ENCODE results near the gene EIPR1. TPM values are rescaled to one million over a fixed set of nuclear protein-coding genes. Genes with fewer than 3 reads are reported as not detected.

The EIPR1 gene
- total RNA-seq, 1 experiment from 2014 or later: 27.8 TPM

GRCh38 chr2:3144856-3145255 is 232.8 kb downstream of the EIPR1 start:
- H4K91ac ChIP-seq (ENCODE audit: insufficient read length, low read depth, low read length): no peak overlapping the region
- no CpG with 5 or more reads among the region's 6 CpGs for WGBS (ENCODE audit: extremely low coverage, insufficient read length, low lambda C conversion rate)
- H2AK5ac ChIP-seq (ENCODE audit: insufficient read length, low read length): no peak overlapping the region
- H3K27me3 ChIP-seq (ENCODE audit: insufficient read depth, low read length): no peaks in the 10 kb centered on the region
- no peak overlapping the region for H4K5ac ChIP-seq (ENCODE audit: insufficient read length, low read depth, low read length)
- H3K9me3 ChIP-seq (ENCODE audit: control insufficient read depth, low read depth, low read length): no peaks in the 10 kb centered on the region
- H2BK120ac ChIP-seq (ENCODE audit: low read depth, low read length, poor library complexity, severe bottlenecking): no peak overlapping the region
- Mint-ChIP-seq H3K4me1 (peaks cover 2 to 5% of the 10 kb centered on the region in 2 experiments; a peak in 1 of 4 replicates), H3K9me3 (no peaks in the 10 kb centered on the region), H3K36me3 (ENCODE audit: insufficient read depth in 1 of 3, low read depth in 3 of 3) (peaks cover 0 to under 1% (median 0%) of the 10 kb centered on the region in 3 experiments; a peak in 1 of 7 replicates), H3K27ac (peak overlapping the region in 1 of 3 experiments; percentile 8; a peak in 1 of 7 replicates), H3K4me3 (no peak overlapping the region), H3K27me3 (ENCODE audit: low read depth) (no peaks in the 10 kb centered on the region)
- no peak overlapping the region for H3K56ac ChIP-seq (ENCODE audit: insufficient read length, low read depth, low read length)
- H2BK20ac ChIP-seq (ENCODE audit: low read depth, low read length, poor library complexity, severe bottlenecking): no peak overlapping the region
- no peaks in the 10 kb centered on the region for H3K79me1 ChIP-seq (ENCODE audit: insufficient read depth, low read depth, low read length, poor library complexity, severe bottlenecking)
- no peaks in the 10 kb centered on the region for H3K79me2 ChIP-seq (ENCODE audit: insufficient read depth, low read length)
- no peak overlapping the region for H2AFZ ChIP-seq (ENCODE audit: low read length)
- H4K8ac ChIP-seq (replicated peaks; ENCODE audit: insufficient read length, low read depth, low read length): no peak overlapping the region
- H3K18ac ChIP-seq (ENCODE audit: insufficient read length, low read depth, low read length): no peak overlapping the region
- no peak overlapping the region for H3T11ph ChIP-seq (ENCODE audit: low read length)
- H3K23me2 ChIP-seq (ENCODE audit: insufficient read length, low read depth, low read length, poor library complexity, severe bottlenecking): no peaks in the 10 kb centered on the region
- H3K27ac ChIP-seq (ENCODE audit: insufficient read length, low read depth, low read length): no peak overlapping the region
- no peak overlapping the region for H2BK12ac ChIP-seq (ENCODE audit: insufficient read length, low read depth, low read length)
- peak; percentile 7 for DNase-seq
- H3K14ac ChIP-seq (ENCODE audit: insufficient read depth, low read length): no peak overlapping the region
- no peak overlapping the region for H3K23ac ChIP-seq (ENCODE audit: insufficient read length, low read depth, low read length)
- H2BK15ac ChIP-seq (ENCODE audit: low read depth, low read length): no peak overlapping the region
- H3K4me1 ChIP-seq (ENCODE audit: insufficient read depth, low read length): no peaks in the 10 kb centered on the region
- no peak overlapping the region for H2BK5ac ChIP-seq (ENCODE audit: insufficient read length, low read length)
- H3K4ac ChIP-seq (ENCODE audit: low read depth, low read length): no peak overlapping the region
- H3K9ac ChIP-seq (ENCODE audit: extremely low read depth, insufficient read length, low read length): no peak overlapping the region
- TF ChIP-seq CTCF (conservative IDR thresholded peaks at IDR 0.05): no peak
- no peak overlapping the region for H3K4me2 ChIP-seq (ENCODE audit: insufficient read depth, insufficient read length, low read length)
- H4K20me1 ChIP-seq (ENCODE audit: control insufficient read depth, insufficient read depth, insufficient read length): no peaks in the 10 kb centered on the region
